GM12874 (cell line): ENCODE measurements around the gene CCDC167.

ENCODE experiments used
- TF ChIP-seq, protein P1 (sequence below): IDR thresholded peaks from 2 replicates; pipeline ENCODE4 v1.5.1; 2011; ENCODE audit warnings: low read depth, mild to moderate bottlenecking, control low read depth, low read length, moderate library complexity; ENCODE audit not compliant: insufficient read depth

Gene CCDC167

DNA sequence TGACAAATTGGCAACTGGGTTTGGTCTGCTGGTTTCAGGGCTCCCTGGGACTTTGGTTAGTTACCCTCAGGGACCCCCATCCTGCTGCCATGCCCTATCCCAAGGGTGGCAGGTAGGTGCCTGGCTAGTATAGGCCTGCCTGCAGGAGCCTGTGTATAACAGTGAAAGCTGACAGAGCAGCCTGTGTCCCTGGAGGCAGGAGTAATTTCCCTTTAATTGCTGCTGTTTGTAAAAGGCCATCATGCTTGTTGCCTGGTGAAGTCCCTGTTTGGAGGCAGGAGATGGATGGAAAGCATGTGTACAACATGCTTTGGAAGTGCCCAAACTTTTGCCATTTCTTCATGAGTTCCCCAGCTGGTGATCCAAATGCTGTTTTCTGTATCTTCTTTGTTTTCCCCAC, 36.6 kb downstream of the CCDC167 start:
- TF ChIP-seq, protein P1, sequence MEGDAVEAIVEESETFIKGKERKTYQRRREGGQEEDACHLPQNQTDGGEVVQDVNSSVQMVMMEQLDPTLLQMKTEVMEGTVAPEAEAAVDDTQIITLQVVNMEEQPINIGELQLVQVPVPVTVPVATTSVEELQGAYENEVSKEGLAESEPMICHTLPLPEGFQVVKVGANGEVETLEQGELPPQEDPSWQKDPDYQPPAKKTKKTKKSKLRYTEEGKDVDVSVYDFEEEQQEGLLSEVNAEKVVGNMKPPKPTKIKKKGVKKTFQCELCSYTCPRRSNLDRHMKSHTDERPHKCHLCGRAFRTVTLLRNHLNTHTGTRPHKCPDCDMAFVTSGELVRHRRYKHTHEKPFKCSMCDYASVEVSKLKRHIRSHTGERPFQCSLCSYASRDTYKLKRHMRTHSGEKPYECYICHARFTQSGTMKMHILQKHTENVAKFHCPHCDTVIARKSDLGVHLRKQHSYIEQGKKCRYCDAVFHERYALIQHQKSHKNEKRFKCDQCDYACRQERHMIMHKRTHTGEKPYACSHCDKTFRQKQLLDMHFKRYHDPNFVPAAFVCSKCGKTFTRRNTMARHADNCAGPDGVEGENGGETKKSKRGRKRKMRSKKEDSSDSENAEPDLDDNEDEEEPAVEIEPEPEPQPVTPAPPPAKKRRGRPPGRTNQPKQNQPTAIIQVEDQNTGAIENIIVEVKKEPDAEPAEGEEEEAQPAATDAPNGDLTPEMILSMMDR: no peak

DNA sequence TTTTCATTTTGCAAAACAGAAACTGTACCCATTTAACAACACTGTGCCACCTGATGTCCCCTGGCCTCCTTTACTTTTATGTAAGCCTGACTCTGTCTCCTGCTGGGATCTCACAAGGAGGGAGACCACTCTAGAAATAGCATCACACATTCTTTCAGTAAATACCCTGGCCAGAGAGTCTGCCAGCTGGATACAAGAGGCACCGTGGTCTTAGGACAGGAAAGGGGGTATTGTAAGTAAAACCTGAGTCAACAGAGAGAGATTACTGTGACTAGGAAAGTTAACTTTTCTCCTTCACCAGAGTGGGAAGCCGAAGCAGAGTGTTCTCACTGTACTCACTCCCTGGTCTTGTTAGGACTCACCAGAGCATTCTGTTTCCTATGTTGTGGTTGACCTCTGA, 38.9 kb downstream of the CCDC167 start:
- TF ChIP-seq, protein P1: no peak

DNA sequence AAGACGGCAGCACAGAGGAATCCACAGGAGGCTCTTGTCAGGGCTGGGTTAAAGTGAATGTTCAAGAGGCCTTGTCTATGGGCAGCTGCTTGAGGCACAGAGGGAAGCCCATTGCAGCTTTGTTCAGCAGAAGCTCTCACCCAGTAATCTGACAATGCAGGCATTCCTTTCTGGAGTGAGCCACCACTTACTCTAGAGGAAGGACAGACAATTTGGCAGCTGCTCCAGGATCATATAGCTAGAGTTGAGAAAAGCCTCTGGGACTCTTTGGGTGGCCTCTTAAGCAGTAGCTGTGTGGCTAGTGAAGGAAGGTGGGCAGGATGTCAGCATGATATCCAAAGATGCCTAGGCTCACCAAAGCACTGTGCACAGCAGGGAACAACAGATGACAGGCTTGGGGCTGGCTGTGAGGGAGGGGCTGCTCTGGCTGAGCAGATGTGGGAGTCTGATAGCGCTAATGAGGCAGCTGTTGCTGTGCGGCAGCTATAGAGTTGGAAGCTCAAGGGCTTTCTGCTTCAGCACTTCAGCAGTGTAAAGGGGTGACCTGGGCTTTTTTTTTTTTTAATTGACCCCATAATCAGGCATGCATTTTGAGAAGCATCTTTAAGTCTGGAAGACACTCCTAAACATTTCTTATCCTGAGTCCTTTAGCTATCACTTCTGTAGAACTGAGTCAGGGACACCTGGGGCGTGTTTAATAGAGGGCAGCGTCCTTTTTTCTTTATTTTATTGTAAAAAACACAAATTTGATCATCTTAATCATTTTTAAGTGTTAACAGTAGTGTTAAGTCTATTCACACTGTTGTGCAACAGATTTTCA, 39.5 kb downstream of the CCDC167 start:
- TF ChIP-seq, protein P1: no peak

DNA sequence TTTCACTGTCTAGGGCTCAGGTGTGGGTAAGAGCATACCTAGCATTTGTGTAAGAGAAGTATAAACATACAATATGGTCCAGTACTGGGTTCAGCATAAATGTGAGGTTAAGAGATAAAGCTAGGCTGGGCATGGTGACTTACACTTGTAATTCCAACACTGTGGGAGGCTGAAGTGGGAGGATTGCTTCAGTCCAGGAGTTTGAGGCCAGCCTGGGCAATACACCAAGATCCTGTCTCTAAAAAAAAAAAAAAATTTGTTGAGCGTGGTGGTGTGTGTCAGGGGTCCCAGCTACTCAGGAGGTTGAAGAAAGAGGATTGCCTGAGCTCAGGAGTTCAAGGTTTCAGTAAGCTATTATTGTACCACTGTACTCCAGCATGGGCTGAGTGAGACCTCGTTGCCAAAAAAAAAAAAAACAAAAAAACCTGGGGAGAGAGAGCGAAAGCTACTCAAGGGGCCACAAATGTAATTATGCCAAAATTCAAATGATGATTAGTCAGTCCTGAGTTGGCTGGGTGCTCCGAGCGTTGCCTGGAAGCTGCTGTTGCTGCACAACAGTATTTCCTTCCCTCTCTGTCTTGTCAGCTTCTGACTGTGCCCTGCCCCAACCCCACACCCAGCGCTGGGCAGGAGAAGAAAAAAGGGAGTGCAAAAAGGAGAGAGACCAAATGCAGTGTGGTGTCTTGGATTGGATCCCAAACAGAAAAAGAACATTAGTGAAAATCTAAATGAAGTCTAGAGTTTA, 42.7 kb downstream of the CCDC167 start:
- TF ChIP-seq, protein P1: no peak

DNA sequence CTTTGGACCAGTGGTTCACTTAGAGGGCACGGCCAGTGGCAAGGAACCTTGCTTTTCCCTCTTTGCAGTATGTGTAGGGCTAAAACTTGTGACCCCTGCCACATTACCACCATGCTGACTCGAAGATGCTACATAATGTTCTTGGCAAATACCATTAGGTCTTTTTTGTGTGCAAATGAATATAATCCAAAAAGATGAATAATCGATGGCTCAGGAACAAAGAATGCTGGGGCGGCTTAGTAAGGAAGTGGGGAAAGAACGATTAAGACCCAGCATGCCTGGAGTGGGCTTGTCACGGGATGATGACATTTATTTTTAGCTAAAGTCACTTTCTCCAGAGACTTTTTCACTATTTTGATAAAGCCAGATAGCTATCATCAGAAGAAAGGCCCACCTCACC, 43.6 kb downstream of the CCDC167 start:
- TF ChIP-seq, protein P1: no peak

DNA sequence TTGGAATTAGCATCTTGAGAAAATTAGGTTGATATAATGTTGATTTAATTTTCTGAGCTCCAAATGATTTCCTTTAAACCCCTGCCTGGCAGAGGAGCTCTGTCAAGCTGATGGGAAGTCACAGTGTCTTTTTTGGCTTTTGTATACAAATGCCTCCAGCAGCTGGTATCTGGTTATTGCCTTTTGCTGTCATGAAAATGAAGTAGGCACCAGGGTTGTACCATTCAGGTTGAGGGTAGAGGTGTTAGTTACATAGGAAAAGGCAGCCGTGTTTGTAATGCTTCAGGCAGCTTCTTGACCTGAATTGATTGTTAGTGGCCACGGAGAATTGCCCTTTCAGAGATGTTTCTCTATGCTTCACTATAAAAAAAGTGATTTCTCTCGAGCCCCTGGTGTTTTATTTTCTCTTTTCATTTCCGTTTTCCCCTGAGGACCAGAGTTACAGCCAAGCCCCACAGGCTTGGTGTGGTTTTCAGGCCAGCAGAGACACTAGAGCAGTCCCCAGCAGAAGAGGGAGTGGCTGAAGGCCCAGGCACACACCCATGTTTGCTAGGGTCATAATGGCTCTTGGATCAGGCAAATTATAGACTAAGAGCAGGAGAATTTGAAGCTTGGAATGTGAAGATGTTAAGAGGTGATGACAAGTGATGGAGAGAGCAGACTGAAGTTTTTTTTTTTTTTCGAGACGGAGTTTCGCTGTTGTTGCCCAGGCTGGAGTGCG, 45.1 kb downstream of the CCDC167 start:
- TF ChIP-seq, protein P1: no peak

DNA sequence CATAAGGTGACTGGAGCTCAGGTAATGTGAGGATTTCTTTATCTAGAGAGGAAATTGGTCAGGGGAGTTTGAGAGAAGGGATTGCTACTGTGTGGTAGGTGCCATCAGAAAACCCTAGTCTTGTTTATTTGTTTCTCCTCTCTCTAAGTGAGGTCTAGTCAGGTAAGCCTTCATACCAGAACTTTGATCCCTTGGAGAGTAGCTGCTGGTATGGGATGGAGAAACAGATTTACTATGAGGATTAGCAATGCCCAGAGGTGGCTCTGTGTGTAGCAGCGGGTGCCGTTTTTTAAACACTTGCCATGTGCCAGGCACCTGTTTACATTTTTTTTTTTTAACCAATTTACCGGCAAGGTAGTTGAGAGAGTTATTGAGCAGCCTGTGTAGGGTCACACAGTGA, 47.2 kb downstream of the CCDC167 start:
- TF ChIP-seq, protein P1: no peak
